K562 (cell line): ENCODE measurements around the gene AP5M1. TPM values are rescaled to one million over a fixed set of nuclear protein-coding genes. Genes with fewer than 3 reads are reported as not detected.

Source experiments
- ATAC-seq: fragments of 200-7000 bp; cut with Tn5 transposase; 3 replicates; pipeline ENCODE4 v1.9.1; 2020; ENCODE audit warnings: moderate library complexity
- BruUV-seq: library from RNA; stranded (reverse); fragments of 400-500 nt; replicated peaks from 2 replicates; lab custom pipeline; 2021; lab: Mats Ljungman, UMichigan
- CTCF ChIA-PET: fragments of 300-600 bp; formaldehyde crosslinking; extraction: SDS; loops from one replicate; lab custom pipeline; 2021; ENCODE audit warnings: low intra/inter-chr PET ratio; lab: Yijun Ruan, JAX
- POLR2A ChIA-PET: fragments of 300-600, 350-650 bp; sonication (Branson Sonifier 250); formaldehyde crosslinking; extraction: SDS; loops from one replicate; lab custom pipeline; 2021; ENCODE audit warnings: antibody characterized with exemption, inconsistent platforms; lab: Yijun Ruan, JAX
- DNase-seq, 4 experiments: peaks; one replicate each; pipeline versions ENCODE4 v3.0.0 to v3.0.0-alpha.2; 2011 to 2018; ENCODE audit warnings: low spot score in 3 of 4, mixed read lengths in 3 of 4; ENCODE audit errors: extremely low read depth in 1 of 4
- FAIRE-seq: peaks from 2 replicates; lab custom pipeline; 2011; peaks lifted over from hg19 to GRCh38; lab: Jason Lieb, UNC
- H2AFZ ChIP-seq: 2 replicates; pipeline ENCODE4 v1.6.0; 2011; ENCODE audit warnings: low read depth, low read length, control low read depth, inconsistent platforms
- H3K27ac ChIP-seq: fragments of 200-600 bp; 3 replicates; pipeline ENCODE4 v1.8.0; 2011; ENCODE audit warnings: low read depth, mild to moderate bottlenecking, control low read depth, inconsistent platforms, low read length, moderate library complexity, mixed read lengths; ENCODE audit errors: extremely low read depth
- H3K27me3 ChIP-seq, 2 experiments: fragments of 300-600 bp in 1 of 2; 2 replicates in 1 of 2; 3 replicates in 1 of 2; pipeline versions ENCODE4 v1.6.0 to v1.8.0; 2011; ENCODE audit warnings: inconsistent platforms in 2 of 2, low read length in 2 of 2, mild to moderate bottlenecking in 1 of 2, mixed read lengths in 1 of 2, moderate library complexity in 1 of 2; ENCODE audit not compliant: control insufficient read depth in 2 of 2, insufficient read depth in 2 of 2
- H3K36me3 ChIP-seq: fragments of 300-600 bp; 3 replicates; pipeline ENCODE4 v1.8.0; 2011; ENCODE audit warnings: mild to moderate bottlenecking, low read length, inconsistent platforms; ENCODE audit not compliant: control insufficient read depth, insufficient read depth
- H3K4me1 ChIP-seq, 2 experiments: fragments of 200-600 bp in 1 of 2; replicated peaks in 1 of 2; 2 replicates in 1 of 2; 3 replicates in 1 of 2; pipeline versions ENCODE4 v1.5.1 to v1.8.0; 2011; ENCODE audit warnings: inconsistent platforms in 2 of 2, low read length in 2 of 2, mild to moderate bottlenecking in 1 of 2, mixed read lengths in 1 of 2, moderate library complexity in 1 of 2; ENCODE audit not compliant: control insufficient read depth in 2 of 2, insufficient read depth in 2 of 2
- H3K4me2 ChIP-seq: 2 replicates; pipeline ENCODE4 v1.6.1; 2011; ENCODE audit warnings: low read length, control low read depth, inconsistent platforms, mixed read lengths; ENCODE audit not compliant: insufficient read depth
- H3K4me3 ChIP-seq: fragments of 200-600 bp; sonication (generic), shearing (Covaris generic); 2 replicates; pipeline ENCODE4 v1.5.1; 2016; ENCODE audit warnings: control low read depth, inconsistent platforms
- H3K79me2 ChIP-seq: fragments of 200-600 bp; 3 replicates; pipeline ENCODE4 v1.8.0; 2011; ENCODE audit warnings: low read length, inconsistent platforms; ENCODE audit not compliant: control insufficient read depth, insufficient read depth
- H3K9ac ChIP-seq, 2 experiments: 2 replicates each; pipeline versions ENCODE4 v1.6.0 to v1.6.1; 2011; ENCODE audit warnings: low read depth in 2 of 2, low read length in 2 of 2, control low read depth in 1 of 2, inconsistent platforms in 1 of 2, mild to moderate bottlenecking in 1 of 2, mixed read lengths in 1 of 2; ENCODE audit not compliant: insufficient read depth in 1 of 2
- H3K9me1 ChIP-seq: one replicate; pipeline ENCODE4 v1.6.0; 2011; ENCODE audit warnings: inconsistent platforms, mild to moderate bottlenecking, low read length, moderate library complexity; ENCODE audit not compliant: control insufficient read depth, insufficient read depth
- H3K9me3 ChIP-seq: replicated peaks from 2 replicates; pipeline ENCODE4 v1.5.1; 2011; ENCODE audit warnings: low read depth, low read length, inconsistent platforms; ENCODE audit not compliant: control insufficient read depth, insufficient read depth
- H4K20me1 ChIP-seq: replicated peaks from 2 replicates; pipeline ENCODE4 v1.6.1; 2011; ENCODE audit warnings: low read length, inconsistent platforms, mixed read lengths; ENCODE audit not compliant: control insufficient read depth, insufficient read depth
- ARHGAP35 ChIP-seq: fragments of 450-650 bp; IDR thresholded peaks from 2 replicates; pipeline ENCODE4 v1.6.1; 2018; ENCODE audit not compliant: partially characterized antibody
- CXXC5 ChIP-seq: fragments of 250-450 bp; sonication (Bioruptor Pico); IDR thresholded peaks from 2 replicates; pipeline ENCODE4 v1.8.0; 2022; ENCODE audit warnings: inconsistent platforms, mild to moderate bottlenecking, moderate library complexity
- HMGN3 ChIP-seq: IDR thresholded peaks from 2 replicates; pipeline ENCODE4 v1.6.1; 2011; ENCODE audit warnings: borderline replicate concordance, low read depth, mild to moderate bottlenecking, mixed read lengths, low read length; ENCODE audit not compliant: insufficient read length; ENCODE audit errors: extremely low read depth
- MXI1 ChIP-seq: IDR thresholded peaks from 2 replicates; pipeline ENCODE4 v1.6.1; 2011; ENCODE audit warnings: low read depth, mild to moderate bottlenecking, improper control_type of control experiment, low read length
- NFRKB ChIP-seq: fragments of 450-650 bp; IDR thresholded peaks from 2 replicates; pipeline ENCODE4 v1.6.1; 2016; ENCODE audit warnings: low read depth
- PHF20 ChIP-seq: fragments of 450-650 bp; IDR thresholded peaks from 2 replicates; pipeline ENCODE4 v1.6.1; 2018; ENCODE audit not compliant: partially characterized antibody
- PYGO2 ChIP-seq: fragments of 450-650 bp; IDR thresholded peaks from 2 replicates; pipeline ENCODE4 v1.6.1; 2016; ENCODE audit warnings: mild to moderate bottlenecking, missing genetic modification characterization, moderate library complexity, missing compliant biosample characterization
- TAF1 ChIP-seq: IDR thresholded peaks from 2 replicates; pipeline ENCODE4 v1.6.1; 2011; ENCODE audit warnings: mild to moderate bottlenecking, low read length, moderate library complexity; ENCODE audit not compliant: insufficient read depth, control insufficient read depth, severe bottlenecking; ENCODE audit errors: extremely low read depth
- WGBS: fragments of 100-300 bp; shearing (Covaris generic); methylation state at CpG from one replicate; pipeline ENCODE4 v1.1.6; 2016; ENCODE audit warnings: low coverage, mixed read lengths; ENCODE audit not compliant: insufficient coverage; ENCODE audit errors: missing lambda C conversion rate; 5-methylcytosine and 5-hydroxymethylcytosine counted together
- in situ Hi-C: fragments of 300-500 bp; cut with MboI; formaldehyde crosslinking; loops from 4 replicates; pipeline ENCODE4 v1.15.0; 2018; ENCODE audit warnings: inconsistent platforms, mixed read lengths
- intact Hi-C: fragments of 100-400 bp; cut with micrococcal nuclease; formaldehyde crosslinking; loops from 2 replicates; pipeline ENCODE4 v1.14.2; 2022
- polyA plus RNA-seq, 8 experiments: library from polyadenylated mRNA; depleted of rRNA in 4 of 8; stranded (reverse) in 5 of 8; unstranded in 3 of 8; fragments of >200 nt; fragmentation: Nextera tagmentation in 2 of 8; fragmentation: Illumina TruSeq in 1 of 8; extraction: Ambion mirVana in 2 of 8; extraction: Trizol in 1 of 8; gene quantifications; 2 replicates each; pipeline versions ENCODE4 v1.2.1 to v1.2.3, GENCODE V29; 2011 to 2014; ENCODE audit warnings: inconsistent platforms in 1 of 8, missing spikeins in 1 of 8
- total RNA-seq, 7 experiments: library from RNA; depleted of rRNA in 6 of 7; stranded (reverse); fragments of >200 nt in 6 of 7; fragmentation: Illumina TruSeq in 2 of 7; extraction: Trizol in 2 of 7; gene quantifications; 2 replicates each; pipeline versions ENCODE4 v1.2.1 to v1.2.3, GENCODE V29; 2011 to 2021; ENCODE audit warnings: low replicate concordance in 1 of 7

Gene AP5M1
- total and polyA plus RNA-seq, 9 of the 15 experiments (the other 6 are each of a cell fraction or from before 2014, with no cell fraction given) = 16.1 to 51.7 (median 30.9) TPM

DNA sequence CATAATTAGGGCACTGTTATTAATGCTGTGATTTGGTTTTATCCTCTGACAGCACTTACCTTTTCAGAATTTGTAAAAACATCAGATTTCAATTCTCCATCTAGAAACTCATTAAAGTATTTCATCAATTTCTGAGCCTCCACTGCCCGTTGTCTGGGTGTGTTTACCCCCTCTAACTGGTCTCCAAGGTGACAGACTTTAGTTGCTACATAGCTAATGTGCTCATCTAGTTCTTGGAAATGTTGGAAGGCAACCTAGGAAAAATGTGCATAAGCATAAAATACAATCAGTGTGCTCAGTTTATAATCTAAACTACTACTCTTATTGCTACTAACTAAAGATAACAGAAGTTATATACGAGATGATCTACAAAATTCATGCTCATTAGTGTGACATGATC lies 24.7 kb upstream of the AP5M1 start:
- Histone ChIP-seq H2AFZ (no peak overlapping the region), H3K9me3 (no peaks in the 10 kb centered on the region), H3K4me3 (no peak overlapping the region), H3K9me1 (no peaks in the 10 kb centered on the region), H3K79me2 (peaks cover 7% of the 10 kb centered on the region), H4K20me1 (no peaks in the 10 kb centered on the region), H3K27me3 (no peaks in the 10 kb centered on the region), H3K4me1 (no peaks in the 10 kb centered on the region; a peak in 1 of 5 replicates), H3K36me3 (peaks cover 28% of the 10 kb centered on the region; the same call in 2 of the 3 replicates), H3K4me2 (no peak overlapping the region), H3K9ac (no peak overlapping the region), H3K27ac (no peak overlapping the region)
- ChIA-PET CTCF (no interaction called here), POLR2A (no interaction called here)
- no peak for DNase-seq
- BruUV-seq = no TSS peak
- WGBS = 78% methylated on average over 2 of the region's 2 CpGs
- TF ChIP-seq ARHGAP35 = no peak
- no peak for TF ChIP-seq NFRKB
- no peak for TF ChIP-seq CXXC5 (CRISPR knock-in tag)
- no peak for TF ChIP-seq HMGN3
- TF ChIP-seq MXI1 = no peak
- TF ChIP-seq PYGO2 (tag) = no peak
- no peak for TF ChIP-seq TAF1
- no peak for TF ChIP-seq PHF20
- no peak for FAIRE-seq
- intact Hi-C loops (no loop called here), in situ Hi-C loops (no loop called here)
- no peak for ATAC-seq
